NCI-H774 (cell line): ENCODE results near the gene MUL1.

Experiments
- DNase-seq: peaks from one replicate; lab custom pipeline; 2025; lab: John Stamatoyannopoulos, UW

MUL1 gene

DNA sequence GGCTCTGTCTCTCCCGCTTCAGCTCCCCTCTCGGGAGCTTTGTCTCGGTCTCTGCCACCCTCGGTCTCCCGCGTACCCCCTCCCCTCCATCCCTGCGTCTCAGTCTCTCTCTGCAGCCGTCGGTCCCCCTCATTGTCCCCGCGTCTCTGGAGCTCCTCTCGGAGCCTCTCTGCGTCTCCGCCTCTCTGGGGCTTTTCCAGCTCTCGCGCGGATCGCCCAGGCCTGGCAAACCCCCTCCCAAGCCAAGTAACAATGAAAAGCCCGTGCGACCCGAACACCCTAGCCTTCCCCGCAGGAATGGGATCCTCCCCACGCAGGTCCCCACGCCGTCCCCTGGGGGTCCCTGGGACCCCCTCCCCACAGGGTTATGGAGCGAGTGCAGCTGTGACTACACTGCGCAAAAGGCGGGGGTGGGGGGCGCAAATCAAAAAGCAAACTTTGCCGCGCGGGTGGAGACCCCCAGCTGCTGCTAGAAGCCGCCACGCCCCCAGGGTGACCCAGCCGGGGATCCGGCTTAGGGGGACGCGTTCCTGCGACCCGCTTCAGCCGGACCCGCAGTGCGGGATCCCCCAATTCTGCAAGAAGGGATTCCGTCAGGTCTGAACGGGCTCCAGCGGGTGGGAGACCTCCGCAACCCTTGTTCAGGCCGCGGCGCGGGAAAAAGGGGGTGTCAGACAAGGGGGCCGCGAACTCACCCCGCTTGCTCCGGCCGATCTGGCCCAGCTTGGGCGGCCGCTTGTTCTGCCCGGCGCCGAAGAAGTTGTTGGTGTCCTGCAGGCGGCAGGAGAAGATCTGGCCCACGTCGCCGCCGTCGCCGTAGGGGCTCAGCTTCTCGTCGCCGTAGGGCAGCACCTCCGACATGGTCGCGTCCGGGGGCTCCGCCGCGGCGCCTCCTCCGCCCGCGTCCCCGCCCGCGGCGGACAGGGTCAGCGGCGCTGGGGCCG lies 23.2 kb downstream of the MUL1 start:
- DNase-seq, result no peak

DNA sequence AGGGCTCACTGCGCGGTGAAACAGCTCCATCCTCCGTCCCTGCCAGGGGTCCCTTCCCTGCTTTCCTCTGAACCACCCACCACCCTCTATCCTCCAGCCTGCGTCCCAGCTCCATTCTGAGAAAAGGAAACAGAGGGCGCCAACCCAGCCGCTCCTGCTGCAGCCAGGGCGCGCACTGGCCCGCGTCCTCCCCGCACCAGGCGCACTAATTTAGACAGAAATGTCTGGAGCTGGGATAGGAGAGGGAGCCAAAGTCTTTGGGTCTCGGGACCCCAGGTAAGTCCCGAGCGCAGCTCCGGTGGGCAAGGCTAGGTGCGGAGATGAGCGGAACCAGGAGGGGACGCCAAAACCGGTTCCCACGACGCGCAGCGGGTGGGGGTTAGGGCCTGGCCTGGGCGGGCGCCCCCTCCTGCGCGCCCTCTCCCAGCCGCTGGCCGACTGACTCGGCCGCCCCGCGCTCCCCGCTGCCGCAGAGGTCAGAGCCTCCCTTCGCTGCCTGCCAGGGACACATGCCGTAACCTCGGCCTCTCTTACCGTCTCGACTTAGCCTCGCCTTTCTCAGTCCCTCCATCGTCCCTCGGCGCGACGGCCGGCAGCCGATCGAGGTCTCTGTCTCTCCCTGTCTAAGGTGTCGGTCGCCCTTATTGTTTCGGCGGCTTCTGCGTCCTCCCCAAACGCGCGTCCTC lies 24.0 kb downstream of the MUL1 start:
- no peak for DNase-seq

DNA sequence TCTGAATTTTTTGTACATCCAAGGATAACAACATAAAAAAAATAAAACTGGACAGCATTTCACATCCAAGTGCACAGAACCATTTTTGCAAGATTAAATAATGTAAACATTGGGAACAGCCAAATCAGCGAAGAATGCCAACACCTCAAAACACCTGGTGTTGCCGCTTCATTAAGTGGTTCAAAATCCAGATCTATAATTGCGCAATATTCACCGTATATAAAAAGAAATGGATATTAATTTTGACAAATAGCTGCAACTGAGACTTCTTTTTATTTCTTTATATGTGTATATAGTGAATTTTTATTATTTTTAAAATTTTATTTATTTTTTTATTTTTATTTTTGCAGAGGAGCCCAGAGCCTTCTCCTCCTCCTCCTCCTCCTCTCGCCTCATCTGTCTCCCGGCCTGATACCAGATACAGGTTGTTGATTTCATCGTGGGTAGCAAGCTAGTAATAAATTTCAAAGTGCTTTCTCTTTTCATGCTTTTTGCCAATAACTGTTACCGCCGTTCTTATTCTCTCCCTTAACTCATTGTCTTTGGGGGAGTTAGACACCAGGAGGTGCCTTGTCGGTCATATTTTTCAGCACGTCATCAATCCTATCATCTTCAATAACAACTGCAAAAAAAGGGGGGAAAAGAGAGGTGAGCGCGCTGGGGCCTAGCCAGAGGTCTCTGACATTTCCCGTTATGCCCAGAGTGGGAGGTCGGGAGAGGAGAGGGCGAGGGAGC lies 24.7 kb downstream of the MUL1 start:
- no peak for DNase-seq

DNA sequence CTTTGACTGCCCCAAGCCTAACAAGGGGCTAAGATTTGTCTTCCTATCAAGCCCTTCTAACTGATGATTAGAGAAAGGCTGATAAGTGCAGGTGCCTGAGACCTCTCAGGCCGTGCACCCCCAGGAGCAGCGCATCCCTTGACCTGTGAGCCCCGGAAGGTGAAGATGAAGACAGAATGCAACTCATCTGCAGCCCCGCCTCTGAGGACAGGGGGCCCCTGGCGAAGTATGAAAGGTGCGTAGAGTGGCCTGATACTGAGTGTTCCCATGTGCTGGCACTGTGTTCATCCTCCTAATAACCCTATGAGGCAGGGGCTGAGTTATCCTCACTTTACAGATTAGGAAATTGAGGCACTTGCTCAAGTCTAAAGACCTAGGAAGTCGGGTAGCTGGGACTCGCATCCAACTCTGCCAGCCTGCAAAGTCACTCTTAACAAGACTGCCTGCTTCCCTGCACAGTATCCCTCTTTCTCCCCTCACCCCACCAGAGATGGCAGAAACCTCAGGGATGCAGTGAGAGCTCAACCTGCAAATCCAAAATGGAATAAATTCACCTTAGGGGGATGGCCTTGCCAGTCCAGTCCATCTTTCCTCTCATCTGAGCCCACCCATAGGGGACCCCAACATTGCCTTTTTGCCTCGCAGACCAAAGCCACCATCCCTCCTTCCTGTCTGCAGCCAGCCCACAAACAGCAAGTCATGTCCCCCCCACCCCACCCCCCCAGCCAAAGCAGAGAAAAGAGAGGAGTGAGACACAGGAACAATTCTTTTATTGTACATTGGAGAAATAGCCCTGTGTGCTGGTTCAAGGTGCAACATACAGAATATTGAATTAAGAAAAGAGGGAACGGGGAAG lies 26.1 kb downstream of the MUL1 start:
- no peak for DNase-seq

DNA sequence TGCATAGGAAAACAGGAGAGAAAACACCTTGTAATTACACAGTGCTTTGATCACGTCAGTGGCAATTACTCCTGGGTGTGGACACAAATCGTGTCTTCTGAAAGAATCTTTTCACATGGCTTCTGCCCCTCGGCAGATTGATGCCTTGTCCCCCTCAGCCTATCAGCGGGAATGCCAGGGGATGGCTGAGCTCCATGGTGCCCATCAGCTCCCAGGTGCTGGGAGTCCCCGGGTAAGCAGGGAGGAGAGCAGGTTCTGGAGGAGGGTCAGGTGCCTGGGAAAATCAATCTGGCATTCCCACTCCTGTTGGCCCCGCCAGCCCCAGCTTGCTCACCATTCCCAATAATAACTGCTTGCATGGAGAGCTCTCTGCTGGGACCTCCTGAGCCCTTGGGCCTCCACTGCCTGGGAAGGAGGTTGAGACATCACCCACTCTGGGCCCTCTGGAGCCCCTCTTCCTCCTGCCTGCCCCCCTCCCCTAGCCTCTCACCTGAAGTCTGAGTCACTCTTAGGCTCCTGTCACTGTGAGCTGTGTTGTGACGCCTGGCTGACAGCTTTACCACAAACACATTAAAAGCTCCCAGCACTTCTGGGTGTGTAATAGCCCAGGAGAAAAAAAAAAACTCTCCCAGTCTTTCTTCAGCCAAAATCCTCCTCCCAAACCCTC lies 26.9 kb downstream of the MUL1 start:
- no peak for DNase-seq

DNA sequence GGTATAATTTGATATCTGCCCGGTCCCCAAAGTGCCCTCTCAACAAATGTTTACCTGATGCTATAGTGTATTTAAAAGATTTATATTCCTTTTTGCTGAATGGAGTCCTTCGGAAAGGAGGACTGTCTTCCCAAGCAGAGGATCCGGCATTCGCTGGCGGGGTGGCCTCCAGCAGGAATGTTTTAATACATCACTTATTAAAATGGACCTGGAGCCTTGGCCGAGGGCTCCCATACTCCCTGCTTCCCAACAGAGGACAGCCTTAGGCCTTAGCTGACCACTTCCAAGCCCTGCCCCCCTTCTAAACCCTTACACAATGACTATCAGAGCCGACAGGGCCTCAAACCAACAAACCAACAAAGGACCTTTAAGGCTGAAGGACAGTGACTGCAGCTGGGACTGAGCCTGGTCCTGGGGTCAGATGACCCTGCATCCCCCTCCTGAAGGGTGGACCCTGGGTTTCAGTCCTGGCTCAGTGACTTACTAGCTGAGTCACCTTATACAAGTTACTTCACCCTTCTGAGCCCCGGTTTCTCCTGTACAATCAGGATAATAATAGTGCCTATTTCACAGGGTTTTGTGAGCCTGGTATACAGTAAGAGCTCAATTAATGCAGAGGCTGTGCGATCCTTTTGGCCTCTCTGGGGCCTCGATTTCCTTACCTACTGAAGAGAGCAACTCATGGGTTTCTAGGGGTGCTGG lies 27.6 kb downstream of the MUL1 start:
- no peak for DNase-seq

DNA sequence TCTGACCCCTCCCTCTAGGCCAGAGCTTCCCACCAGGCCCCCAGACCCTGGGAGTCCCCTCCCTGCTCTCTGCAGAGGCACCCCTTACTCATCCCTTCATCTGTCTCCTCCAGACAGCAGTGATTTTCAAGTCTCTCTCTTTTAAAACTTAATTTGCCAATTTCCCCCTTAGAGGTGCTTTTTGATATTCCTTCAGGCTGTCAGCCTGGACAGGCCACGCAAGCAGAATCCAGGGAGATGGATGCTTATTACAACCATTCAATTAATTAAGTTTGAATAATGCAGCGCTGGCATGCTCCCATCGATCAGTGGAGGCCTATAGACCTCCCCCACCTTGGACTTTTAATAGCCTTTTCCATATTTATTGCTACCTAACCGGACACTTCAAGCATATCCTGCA lies 28.1 kb downstream of the MUL1 start:
- DNase-seq, result no peak

DNA sequence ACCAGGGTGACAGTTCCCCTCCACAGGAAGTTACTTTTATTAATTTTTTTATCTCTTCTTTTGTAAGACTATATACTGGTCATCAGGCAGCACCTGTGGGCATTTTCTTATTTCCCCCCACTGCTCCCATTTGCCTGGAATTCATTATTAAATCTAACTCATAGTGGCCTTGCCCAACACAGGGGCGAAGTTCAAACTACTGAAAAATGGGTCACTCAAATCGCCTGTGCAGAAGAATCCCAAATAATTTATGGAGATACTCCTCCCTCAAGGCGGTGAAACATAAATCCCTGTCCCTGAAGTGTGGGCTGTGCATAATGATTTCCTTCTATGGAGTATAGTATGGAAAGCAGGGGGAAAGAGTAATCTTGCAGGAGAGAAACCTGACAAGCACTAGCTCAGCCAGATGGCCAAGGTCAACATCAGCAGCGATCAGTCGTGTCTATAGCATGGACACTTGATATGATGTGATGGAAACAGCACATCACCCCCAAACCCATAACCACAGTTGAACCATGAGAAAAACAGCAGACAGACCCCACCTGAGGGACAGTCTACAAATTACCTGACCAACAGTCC lies 29.8 kb downstream of the MUL1 start:
- no peak for DNase-seq

DNA sequence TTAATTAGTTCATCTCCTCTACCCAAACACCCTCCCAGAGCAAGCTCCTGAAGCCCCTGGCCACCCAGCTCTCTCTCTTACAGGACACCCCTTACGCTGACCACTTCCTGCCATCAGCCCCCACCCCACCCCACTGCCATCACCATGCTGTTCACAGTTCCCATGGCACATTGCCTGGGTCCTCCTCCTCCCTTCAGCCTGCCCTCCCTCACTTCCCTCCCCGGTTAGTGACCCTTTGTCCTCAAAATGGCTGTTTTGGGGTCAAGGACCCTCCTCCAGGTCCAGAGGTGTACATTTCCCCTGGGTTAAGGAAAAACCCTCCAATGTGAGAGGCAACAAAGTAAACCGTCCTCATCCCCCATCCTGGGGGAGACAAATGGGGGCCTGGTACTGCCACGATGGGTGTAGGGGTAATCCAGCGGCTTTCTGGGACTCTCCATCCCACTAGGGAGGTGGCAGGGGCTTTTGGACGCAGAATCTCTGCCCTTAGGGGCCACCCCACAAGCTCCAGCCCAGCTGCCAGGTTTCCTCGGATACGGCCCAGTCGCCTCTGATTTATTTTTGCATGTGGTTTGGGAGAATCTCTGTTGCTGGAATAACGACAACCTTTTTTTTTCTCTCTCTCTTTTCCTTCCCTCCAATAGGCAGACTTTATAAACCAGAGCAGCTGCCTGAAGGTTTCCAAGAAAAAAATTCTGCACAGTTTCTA lies 30.4 kb downstream of the MUL1 start:
- no peak for DNase-seq

DNA sequence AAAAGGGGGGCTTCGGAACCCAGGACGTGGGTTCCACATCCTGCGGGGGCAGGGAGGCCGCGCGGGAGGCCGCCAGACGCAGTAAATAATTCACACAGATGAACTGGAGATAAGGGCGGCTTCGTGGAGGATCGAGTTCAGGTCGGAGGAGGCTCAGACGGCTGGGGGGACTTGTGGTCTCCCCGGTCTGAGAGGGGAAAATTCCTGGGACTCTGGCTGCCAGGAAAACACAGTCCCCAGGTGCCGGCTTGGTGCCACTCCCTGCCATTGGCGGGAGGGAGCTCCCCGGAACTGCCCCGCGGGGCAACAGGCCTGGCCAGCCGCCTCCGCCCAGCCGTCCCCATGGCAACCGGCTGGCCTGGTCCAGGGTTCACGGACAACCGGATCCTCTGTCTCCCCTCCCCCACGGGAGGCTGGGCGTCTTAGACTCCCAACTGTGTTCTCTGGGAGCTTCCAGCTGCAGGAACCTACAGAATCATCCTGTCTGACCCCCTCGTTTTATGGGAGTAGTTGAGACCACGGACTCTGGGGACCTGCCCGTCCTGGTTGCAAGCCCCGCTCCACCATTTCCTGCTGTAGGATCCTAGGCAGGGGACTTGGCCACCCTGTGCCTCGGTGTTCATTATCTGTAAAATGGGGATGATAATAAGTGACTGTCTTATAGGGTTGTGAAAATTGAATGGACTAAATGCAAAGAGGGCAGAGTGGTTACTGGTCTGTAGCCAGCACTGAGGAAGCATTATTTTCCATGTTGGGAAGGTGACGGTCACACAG lies 31.5 kb downstream of the MUL1 start:
- DNase-seq, result no peak

DNA sequence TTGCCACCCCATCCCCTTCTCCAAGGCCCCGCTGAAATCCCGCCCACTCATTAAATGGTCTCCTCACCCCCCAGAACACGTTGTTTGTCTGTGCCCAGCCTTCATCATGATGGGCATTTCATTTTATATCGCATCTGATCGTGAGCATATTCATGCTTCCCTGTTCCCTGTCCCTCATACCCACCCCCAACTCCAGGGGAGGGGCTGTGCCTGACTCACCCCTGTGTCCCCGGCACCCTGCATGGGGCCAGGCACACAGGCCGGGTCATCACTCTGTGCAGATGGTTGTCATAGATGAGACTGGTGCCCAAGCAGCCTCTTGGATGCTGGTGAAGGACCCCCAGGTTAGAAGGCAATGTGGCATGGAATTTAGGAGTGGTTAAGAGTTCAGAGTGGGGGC lies 33.0 kb downstream of the MUL1 start:
- no peak for DNase-seq

DNA sequence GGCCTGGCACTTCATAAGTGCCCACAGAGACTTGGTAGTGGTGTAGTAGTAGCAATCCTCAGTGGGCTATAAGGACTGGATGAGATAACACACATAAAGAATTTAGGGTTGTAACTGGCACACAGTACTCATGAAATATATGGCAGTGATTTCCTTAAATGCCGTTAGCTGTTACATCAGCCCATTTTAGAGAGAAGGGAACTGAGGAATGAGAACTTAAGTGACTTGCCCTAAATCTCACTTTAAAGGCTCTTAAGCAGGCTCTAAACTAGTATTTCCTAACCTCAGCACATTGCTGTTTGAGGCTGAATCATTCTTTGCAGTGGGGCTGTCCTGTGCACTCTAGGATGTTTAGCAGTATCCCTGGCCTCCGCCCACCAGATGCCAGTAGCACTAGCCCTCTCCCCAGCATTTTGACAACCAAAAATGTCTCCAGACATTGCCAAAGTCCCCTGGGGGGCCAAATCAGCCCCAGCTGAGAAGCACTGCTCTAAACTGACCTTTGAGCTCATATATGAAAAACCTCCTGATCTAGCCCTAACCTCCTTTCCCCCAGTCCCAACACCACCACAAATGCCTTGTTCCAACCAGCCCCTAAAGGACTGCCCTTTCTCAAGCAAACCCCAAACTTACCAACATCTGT lies 33.5 kb downstream of the MUL1 start:
- DNase-seq, result no peak

DNA sequence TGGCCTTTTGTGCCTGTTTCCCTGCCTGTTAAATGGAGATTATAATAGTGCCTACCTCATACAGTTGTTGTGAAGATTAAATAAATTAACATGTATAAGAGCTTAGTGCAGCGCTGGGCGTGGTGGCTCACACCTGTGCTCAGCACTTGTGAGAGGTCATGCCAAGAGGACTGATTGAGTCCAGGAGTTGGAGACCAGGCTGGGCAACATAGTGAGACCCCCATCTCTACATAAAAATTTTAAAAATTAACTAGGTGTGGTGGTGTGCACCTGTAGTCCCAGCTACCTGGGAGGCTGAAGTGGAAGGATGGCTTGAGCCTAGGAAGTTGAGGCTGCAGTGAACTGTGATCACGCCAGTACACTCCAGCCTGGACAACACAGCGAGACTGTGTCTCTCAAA lies 34.1 kb downstream of the MUL1 start:
- no peak for DNase-seq

DNA sequence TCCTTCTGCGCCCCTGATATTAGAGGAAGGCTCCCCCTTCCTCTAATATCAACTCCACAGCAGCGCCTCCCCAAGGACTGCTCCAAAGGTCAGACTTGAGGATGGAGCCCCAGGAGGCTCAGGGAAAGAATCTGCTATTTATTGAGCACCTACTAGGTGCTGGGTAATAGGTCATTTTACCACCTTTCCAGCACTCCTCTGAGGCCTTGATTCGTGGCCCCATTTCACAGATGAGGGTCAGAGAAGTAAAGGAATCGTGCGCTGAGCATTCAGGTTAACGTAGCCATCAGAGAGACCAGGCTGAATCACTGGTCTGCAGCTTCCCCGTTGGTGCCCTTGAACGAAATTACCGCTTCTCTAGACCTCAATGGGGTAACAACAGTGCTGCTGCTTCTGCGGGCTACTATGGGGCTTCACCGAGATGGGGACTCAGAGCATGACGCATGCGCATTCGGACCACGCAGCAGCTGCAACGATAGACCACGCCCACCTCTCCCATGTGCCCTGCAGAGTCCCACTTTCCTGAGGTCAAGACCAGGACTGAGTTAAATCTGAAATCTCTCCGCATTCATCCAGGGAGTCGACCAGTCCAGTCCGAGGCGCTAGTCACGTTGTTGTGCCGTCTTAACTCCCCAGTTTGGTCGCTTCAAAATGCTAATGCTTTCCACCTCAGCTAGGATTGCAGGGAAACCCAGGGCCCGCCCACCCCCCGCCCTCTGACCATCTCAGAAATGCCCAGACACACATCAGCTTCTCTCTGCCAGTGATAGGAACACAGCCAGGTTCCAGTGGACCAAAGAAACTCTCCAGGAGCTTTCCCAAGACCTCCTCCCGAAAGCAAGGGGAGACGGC lies 34.9 kb downstream of the MUL1 start:
- no peak for DNase-seq

DNA sequence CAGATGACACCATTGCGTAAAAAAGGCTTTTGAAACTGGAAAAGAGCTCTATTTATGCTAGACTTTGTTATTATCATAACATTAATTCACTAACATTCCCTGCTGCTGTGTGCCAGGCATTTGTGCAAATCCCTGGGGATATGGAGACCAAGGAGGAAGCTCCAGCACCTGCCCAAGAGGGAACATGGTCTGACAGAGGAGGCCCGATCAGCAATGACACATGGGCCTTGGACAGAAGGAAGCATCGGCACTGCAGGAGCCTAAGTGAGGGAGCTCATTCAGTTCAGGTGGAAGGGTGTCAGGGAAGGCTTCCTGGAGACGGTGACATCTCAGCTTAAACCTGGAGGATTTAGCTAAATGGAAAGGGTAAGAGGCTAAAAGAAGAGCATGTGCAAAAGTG lies 35.8 kb downstream of the MUL1 start:
- no peak for DNase-seq

DNA sequence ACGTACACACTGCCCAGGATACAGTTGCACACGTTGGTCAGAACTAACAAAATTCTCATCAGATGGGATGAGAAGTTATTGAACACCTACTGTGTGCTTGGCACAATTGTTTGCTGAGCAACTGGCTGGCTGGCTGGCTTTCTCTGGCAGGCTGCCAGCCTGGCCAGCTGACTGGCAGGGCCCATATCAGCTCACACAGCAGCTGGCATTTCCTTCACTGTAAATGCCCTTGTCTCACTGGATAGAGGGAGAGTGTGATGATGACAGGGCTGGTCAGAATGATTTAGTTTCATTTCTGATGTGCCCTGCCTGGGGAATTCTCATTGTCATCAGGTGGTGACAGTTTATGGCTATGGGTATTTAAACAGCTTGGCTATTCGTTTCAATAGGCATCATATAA lies 37.8 kb downstream of the MUL1 start:
- peak; percentile 7 for DNase-seq

DNA sequence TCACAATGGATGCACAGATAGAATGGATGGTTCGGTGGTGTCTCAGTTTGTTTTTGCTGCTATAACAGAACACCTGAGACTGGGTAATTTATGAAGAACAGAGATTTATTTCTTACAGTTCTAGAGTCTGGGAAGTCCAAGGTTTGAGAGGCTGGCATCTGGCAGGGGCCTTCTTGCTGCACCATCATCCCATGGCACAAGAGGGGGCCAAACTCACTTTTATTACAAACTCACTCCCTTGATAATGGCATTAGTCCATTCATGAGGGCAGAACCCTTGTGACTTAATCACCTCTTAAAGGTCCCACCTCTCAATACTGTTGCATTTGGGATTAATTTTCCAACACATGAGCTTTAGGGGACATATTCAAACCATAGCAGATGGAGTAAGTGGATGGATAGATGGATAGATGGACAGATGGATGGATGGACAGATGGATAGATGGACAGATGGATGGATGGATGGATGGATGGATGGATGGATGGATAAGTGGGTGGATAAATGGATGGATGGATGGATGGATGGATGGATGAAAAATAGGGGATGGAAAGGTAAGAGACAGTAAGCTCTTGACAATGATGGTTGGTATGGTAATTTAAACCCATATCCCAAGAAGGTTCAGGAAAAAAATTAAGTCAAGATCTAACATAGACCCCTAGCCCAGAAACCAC lies 38.4 kb downstream of the MUL1 start:
- DNase-seq, result no peak
